Ramos (cell line): ENCODE results near the gene GPR35.

ENCODE experiments used
- in situ Hi-C: fragments of 300-500 bp; cut with MboI; formaldehyde crosslinking; loops from one replicate; pipeline ENCODE4 v1.14.3; 2022; ENCODE audit warnings: low sequenced_read_pairs; ENCODE audit not compliant: unreplicated experiment

GPR35 gene, protein sequence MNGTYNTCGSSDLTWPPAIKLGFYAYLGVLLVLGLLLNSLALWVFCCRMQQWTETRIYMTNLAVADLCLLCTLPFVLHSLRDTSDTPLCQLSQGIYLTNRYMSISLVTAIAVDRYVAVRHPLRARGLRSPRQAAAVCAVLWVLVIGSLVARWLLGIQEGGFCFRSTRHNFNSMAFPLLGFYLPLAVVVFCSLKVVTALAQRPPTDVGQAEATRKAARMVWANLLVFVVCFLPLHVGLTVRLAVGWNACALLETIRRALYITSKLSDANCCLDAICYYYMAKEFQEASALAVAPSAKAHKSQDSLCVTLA

DNA sequence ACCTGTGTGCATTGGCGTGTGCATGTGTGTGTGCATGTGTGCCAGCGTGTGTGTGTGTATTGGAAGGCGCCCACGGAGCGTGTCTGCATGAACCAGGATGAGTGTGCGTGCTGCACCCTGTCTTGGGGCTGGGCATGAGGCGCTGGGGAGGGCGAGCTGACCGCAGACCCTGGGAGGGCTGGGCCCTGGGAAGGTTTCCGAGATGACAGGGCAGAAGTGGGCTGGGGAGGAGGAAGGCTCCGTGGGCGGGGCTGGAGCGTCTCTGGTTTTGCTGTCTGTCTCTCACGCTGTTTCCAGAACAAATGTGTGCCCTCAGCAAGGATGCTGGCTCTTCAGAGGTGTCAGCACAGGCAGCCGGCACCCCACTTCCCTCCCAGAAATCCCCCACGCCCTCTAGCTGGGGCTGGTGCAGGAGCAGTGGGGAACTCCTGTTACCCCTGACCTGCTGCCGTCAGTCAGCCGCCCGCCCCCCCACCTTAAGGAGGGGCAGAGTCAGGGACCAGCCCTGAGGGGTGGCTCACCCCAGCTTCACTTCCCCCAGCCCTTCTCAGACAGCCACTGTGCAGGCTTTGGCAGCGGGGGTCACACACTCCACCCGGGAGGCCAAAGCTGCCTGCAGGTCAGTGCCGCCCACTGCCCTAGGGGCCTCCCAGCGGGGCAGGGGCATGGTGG, at the start of gene GPR35:
Gene GPR35 (plus strand): TSS at position 531 of the 672 bp plus-strand sequence. CDS start 4,473 bp downstream, outside the sequence.
- in situ Hi-C loops = no loop called here

DNA sequence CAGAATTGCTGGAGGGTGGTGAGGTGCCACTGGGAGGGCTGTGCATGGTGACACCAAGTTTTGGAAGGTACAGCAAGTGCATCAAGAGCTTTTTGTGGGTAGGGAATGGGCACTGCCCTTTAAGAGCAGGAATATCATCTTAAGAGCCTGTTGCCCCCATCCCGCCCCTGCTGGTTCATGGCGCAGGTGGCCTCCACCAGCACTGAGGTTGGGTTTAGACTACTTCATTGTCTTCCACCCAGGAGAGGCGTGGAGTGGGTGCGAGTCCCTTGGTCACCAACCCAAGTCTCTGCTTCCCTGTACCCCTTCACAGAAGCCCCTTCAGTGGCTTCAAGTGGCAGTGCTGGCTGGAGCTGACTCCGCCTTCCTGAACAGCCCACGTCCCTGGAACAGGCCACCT, 49.2 kb upstream of the GPR35 start:
- in situ Hi-C loops = no loop called here

- in situ Hi-C loops = no loop called here
Measured at GRCh38 chr2:240576436-240577205, 48.7 kb upstream of the GPR35 start.

DNA sequence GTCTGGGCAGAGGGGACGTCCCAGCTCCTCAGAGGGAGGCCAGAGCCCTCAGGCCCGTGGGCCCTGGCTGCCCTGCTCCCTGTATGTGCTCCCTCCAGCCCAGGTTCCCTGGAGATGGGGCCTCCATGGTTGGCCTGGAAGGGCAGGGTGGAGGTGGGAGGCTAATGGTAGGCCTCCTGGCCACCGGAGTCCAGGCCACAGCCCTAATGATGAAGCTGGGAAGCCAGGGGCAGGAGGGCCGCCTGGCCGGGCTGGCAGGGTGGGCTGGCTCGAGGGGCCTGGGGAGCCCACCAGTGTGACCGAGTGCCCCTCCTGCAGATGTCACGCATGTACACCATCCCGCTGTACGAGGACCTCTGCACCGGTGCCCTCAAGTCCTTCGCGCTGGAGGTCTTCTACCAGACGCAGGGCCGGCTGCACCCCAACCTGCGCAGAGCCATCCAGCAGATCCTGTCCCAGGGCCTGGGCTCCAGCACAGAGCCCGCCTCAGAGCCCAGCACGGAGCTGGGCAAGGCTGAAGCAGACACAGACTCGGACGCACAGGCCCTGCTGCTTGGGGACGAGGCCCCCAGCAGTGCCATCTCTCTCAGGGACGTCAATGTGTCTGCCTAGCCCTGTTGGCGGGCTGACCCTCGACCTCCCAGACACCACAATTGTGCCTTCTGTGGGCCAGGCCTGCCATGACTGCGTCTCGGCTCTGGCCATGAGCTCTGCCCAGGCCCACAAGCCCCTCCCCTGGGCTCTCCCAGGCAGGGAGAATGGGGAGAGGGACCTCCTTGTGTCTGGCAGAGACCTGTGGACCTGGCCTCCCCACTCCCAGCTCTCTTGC, 47.8 kb upstream of the GPR35 start:
- in situ Hi-C loops = no loop called here

GRCh38 chr2:240578110-240578450, 47.2 kb upstream of the GPR35 start:
- in situ Hi-C loops = no loop called here

DNA sequence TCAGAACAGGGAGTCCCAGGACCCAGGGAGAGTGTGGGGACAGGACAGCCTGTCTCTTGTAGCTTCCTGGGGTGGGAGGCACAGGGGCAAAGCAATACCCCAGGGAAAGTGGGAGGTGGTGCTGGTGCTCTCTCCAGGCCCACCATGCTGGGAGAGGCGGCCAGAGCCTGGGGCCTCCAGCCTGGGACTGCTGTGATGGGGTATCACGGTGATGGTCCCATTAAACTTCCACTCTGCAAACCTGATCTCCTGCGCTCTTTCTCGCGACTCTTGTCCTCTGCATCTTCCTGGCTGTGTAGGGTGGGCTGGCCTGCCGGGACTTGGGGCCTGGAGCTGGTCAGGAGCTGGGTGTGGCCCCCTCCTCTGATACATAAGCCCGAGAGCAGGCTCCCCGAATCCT, 46.8 kb upstream of the GPR35 start:
- in situ Hi-C loops = no loop called here

DNA sequence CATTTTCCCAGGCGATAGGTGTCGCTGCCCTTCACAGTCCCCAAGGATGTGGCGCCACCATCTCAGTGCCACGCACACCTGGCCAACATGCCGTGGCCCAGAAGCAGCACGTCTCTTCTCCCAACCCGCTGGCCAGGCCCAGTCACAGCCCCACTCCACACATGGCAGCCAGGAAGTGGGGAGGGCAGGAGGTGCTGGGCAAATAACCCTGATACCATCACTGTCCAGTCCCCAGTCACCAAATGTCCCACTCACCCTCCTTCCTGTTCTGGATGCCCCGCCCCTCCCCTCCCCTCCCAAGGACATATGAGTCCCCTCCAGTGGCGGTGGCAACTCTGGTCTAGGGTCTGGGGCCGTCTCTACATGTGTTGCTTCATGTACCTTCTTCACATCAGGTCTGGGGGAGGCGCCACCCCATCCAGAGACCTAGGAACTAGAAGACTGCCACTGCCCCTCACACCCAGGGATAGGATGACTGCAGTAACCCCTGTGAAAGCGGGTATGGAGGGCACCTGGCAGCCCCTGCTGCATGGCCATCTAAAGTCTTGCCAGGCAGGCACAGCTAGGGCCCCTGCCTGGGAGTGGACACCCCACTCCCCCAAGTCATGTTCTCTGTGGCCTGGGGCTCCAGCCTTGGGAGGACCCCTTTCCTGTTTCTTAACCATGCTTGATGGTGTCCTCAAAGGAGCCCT, 46.1 kb upstream of the GPR35 start:
- in situ Hi-C loops = no loop called here

- in situ Hi-C loops = no loop called here
Measured at GRCh38 chr2:240579771-240580614, 45.3 kb upstream of the GPR35 start.

DNA sequence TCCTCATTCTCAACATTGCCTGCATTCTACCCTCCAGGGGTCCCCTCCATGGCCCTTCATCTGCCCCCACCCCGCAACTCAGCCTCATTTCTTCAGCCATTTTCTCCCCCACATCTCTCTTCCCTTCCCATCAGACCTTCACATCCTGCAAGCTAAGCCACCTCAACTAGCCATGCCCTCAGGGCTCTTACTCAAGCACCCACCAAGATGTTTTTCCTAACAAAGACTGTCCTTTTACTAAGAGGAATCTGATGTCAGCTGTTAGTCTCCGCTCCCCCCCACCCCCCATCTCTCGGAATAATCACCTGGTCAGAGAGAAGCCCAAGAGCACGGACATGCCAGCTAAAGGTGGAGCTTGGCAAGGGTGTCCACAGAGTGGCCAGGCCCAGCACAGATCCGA, 43.5 kb upstream of the GPR35 start:
- in situ Hi-C loops = no loop called here

DNA sequence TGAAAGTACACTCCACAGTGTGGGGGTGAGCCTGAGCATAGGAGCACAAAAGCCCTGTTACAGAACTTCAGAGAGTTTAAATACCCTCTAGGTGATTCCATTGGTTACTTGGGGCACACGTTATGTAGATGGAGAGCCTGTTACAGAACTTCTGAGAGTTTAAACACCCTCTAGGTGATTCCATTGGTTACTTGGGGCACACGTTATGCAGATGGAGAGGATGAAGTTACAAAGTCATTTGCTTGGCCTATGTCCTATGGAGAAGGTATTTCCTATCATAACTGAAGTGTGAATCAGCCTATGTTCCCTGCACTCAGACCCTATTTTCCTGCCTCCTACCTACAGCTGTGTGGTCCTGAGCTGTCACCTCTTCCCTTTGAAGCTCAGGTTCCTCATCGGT, 42.5 kb upstream of the GPR35 start:
- in situ Hi-C loops = no loop called here

DNA sequence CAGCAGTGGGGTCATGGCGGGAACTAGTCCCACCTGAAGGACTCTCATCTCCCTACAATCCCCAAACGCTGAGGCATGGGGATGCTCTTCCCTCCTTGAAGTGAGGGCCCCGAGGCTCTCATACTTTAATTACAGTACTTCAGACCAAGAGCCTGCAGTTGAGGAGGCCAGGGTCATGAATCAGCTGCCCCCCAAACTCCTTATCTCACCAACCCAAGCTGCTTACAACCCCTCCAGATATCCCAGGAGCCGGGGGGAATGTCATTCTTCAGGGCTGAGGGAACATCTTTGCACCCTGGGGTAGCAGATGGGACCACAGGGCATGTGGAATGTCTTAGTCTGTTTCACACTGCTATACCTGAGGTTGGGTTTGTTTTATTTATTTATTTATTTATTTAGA, 41.5 kb upstream of the GPR35 start:
- in situ Hi-C loops = no loop called here

DNA sequence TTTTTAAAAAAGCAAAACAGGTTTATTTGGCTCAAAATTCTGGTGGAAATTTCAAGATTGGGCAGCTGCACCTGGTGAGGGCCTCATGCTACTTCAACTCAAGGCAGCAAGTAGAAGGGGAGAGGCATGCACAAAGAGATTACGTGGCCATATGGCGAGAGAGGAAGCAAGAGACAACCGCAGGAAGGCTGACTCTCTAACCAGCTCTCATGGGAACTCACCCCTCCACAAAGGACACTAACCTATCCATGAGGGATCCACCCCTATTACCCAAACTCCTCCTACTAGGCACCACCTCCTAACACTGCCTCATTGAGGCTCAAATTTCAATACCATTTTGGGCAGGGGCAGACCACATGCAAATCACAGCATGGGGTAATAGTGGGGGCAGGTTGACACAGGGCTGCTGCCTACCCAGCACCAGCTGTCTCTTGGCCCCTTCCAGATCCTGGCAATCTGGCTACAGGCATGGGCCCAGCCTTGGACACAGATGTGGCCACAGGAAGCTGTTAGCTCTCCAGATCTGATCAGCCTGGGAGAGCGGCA, 40.7 kb upstream of the GPR35 start:
- in situ Hi-C loops = no loop called here

DNA sequence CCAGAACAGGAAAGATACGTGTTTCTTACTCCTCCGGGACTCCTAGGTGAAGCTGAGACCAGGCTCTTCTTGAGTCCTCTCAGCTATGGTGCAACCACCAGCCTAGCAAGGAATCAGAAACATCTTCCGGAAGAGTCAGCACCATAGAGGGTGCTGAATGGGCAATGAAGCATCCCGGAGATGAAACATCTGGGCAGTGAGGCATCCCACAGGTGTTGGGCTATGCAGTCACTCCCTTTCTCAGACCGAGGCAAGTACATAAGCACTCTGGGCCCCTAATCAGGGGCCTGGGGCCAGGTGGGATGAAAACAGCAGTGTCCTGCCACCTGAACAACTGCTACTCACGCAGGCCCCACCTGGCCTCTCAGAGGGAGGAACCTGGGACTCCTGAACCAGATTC, 40.2 kb upstream of the GPR35 start:
- in situ Hi-C loops = no loop called here

- in situ Hi-C loops = no loop called here
Measured at GRCh38 chr2:240585681-240586197, 39.5 kb upstream of the GPR35 start.

DNA sequence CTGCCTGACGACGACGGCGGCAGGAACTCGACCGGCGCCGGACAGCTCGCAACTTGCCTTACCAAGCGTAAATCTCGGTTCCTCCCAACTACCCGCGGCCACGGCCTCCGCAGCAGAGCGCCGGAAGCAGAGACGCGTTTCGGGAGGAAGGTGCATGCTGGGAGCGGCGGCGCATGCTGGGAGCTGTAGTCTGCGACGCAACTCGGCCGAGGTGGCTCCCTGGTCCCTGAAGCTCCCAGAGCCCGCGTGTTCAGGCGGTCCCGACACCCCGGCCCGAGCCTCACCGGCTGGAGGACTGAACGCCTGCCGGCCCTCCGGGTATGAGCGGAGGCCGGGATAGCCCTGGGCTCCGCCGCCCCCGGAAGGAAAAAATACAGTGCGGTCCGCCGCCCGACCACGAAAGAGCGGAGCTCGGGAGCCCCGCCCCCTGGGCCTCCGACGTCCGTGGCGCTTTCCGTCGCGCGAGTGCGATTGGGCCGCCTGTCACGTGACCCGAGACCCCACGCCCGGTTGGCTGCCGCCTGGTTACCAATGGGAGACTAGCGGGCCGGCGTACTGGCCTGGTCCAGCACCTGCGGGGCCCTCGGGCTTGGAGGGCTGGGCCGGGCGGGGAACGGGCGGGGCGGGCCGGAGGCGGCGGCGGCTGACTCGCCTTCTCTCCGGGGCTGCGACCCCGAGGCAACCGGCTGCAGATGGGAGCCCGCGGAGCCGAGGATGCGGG, 38.9 kb upstream of the GPR35 start, which contains the start of gene CAPN10:
Gene CAPN10 (plus strand): TSS at position 537 of the 721 bp plus-strand sequence. CDS start 178 bp downstream, at position 715.
- in situ Hi-C loops = no loop called here

- in situ Hi-C loops = no loop called here
Measured at GRCh38 chr2:240586919-240587800, 38.1 kb upstream of the GPR35 start.
